GM19023 (cell line): Measurements from ENCODE around the gene BAIAP2L1.

Experiments
- ATAC-seq: cut with Tn5 transposase; IDR thresholded peaks from one replicate; pipeline ENCODE4 v1.9.1; 2021; ENCODE audit warnings: mild to moderate bottlenecking, moderate library complexity; ENCODE audit not compliant: unreplicated experiment

The BAIAP2L1 gene

GRCh38 chr7:98296833-98297232, 104.1 kb downstream of the BAIAP2L1 start:
- no peak for ATAC-seq

- ATAC-seq = no peak
Measured at GRCh38 chr7:98295467-98296192, 105.3 kb downstream of the BAIAP2L1 start.

GRCh38 chr7:98294798-98295382, 106.0 kb downstream of the BAIAP2L1 start:
- peak; percentile 69 for ATAC-seq

GRCh38 chr7:98294326-98294725, 106.6 kb downstream of the BAIAP2L1 start:
- no peak for ATAC-seq

- ATAC-seq = no peak
Measured at GRCh38 chr7:98293746-98294145, 107.1 kb downstream of the BAIAP2L1 start.

GRCh38 chr7:98293265-98293664, 107.6 kb downstream of the BAIAP2L1 start:
- no peak for ATAC-seq

GRCh38 chr7:98291717-98292116, 109.2 kb downstream of the BAIAP2L1 start:
- ATAC-seq = no peak

- no peak for ATAC-seq
Measured at GRCh38 chr7:98289333-98289875, 111.5 kb downstream of the BAIAP2L1 start.

- no peak for ATAC-seq
Measured at GRCh38 chr7:98288064-98288823, 112.6 kb downstream of the BAIAP2L1 start.

- ATAC-seq = no peak
Measured at GRCh38 chr7:98287486-98287959, 113.4 kb downstream of the BAIAP2L1 start.

- no peak for ATAC-seq
Measured at GRCh38 chr7:98286701-98287485, 114.0 kb downstream of the BAIAP2L1 start.

- no peak for ATAC-seq
Measured at GRCh38 chr7:98286093-98286539, 114.8 kb downstream of the BAIAP2L1 start.

- ATAC-seq = no peak
Measured at GRCh38 chr7:98285157-98286092, 115.5 kb downstream of the BAIAP2L1 start.

GRCh38 chr7:98284335-98285036, 116.4 kb downstream of the BAIAP2L1 start:
- no peak for ATAC-seq

- no peak for ATAC-seq
Measured at GRCh38 chr7:98283887-98284222, 117.0 kb downstream of the BAIAP2L1 start.

- ATAC-seq = no peak
Measured at GRCh38 chr7:98283127-98283886, 117.6 kb downstream of the BAIAP2L1 start.

- no peak for ATAC-seq
Measured at GRCh38 chr7:98282703-98283102, 118.2 kb downstream of the BAIAP2L1 start.
